Measurements from ENCODE around the gene OCIAD1.
"Not testable (repeated sequence)": the region's sequence is repeated elsewhere in the genome, so short reads cannot be mapped to it uniquely, and the experiment has no call there.

GRCh38 chr4:48889750-48890149 is 58.9 kb downstream of the OCIAD1 start:
- TF ChIP-seq EZH2 (IDR thresholded peaks at IDR 0.05); POLR2AphosphoS5 (IDR thresholded peaks at IDR 0.05; ENCODE audit: borderline replicate concordance, low read depth, low read length): not testable (repeated sequence)

Data from SK-N-MC (cell line).